DMS114 treated with DMSO at 0.1 percent for 48 hours (cell line): Measurements from ENCODE around the gene TNRC6A.

ENCODE experiments used
- DNase-seq: peaks from one replicate; lab custom pipeline; 2025; ENCODE audit not compliant: unreplicated experiment; lab: John Stamatoyannopoulos, UW

TNRC6A gene

DNA sequence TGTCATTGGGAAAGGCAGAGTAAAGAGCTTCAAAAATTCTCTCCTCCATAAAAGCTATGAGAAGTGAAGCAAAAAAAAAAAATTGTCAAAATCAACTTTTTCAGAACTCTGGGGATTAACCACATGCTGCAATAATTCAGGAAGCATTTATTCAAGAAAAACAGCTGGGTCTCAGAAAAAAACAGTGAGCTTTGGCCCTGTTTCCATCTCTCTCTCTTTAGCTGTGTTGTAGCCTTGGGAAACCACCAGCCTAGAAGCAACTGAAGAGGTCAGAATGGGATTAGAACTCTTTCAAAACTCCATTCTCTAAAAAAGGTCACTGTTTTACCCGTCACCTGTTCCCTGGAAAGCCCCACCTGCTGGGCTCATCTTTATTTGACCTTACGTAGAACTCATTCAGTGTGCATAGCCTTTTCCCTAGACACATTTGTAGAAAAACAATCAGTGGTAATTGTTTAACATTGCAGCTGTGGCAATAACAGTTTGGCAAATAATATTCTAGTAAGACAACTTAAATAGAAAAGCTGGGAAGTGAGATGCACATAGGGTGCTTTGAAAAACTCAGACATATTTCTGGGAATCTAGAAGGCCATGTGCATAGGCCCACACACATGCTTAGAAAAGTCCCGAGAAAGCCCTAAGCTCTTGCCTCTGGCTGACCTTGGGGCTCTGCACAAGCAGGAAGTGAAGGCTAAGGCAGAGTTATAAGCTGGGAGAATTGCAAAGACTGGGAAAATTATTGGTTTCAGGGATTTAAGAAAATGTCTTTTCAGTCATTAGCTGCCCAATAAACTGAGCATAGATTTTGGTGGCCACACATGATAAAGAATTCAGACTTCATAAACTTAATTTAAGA, 134.4 kb downstream of the TNRC6A start:
- DNase-seq, result no peak

DNA sequence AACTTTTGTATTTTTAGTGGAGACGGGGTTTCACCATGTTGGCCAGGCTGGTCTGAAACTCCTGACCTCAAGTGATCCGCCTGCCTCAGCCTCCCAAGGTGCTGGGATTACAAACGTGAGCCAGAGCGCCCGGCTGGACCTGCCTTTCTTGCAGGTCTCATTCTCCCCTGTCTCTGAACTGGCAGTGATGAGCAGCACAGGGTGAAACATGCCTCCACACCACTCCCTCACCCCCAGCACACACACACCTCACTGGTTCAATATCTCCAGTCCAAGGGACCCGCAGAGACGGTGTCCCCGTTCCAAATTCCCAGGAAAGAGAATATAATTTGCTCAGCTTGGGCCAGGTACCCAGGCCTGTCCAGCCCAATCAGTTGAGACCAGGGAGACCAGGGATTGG, 139.6 kb downstream of the TNRC6A start:
- no peak for DNase-seq

- DNase-seq, result no peak
Observed at GRCh38 chr16:24871891-24872290, 142.4 kb downstream of the TNRC6A start.

DNA sequence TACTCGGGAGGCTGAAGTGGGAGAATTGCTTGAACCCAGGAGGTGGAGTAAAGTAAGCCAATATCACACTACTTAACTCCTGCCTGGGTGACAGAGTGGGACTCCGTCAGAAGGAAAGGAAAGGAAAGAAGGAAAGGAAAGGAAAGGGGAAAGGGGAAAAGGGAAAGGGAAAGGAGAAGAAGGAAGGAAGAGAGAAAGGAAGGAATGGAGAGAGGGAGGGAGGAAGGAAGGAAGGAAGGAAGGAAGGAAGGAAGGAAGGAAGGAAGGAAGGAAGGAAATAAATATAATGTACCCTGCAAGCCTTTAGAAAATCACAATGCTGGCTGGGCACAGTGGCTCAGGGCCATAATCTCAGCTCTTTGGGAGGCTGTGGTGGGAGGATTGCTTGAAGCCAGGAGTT, 143.6 kb downstream of the TNRC6A start:
- DNase-seq, result no peak

- DNase-seq, result no peak
Observed at GRCh38 chr16:24875466-24875865, 146.0 kb downstream of the TNRC6A start.
